Activated naive CD8-positive, alpha-beta T cell treated with anti-CD3 and anti-CD28 coated beads, Interleukin-2, amount 50 U/mL, for 16 hours (primary cell): ENCODE data around the gene CDCA8.
"Not testable (repeated sequence)": the region's sequence is repeated elsewhere in the genome, so short reads cannot be mapped to it uniquely, and the experiment has no call there.

Experiments used
- DNase-seq: peaks from one replicate; pipeline ENCODE4 v3.0.0-alpha.2; 2020; ENCODE audit warnings: low read depth, low spot score

CDCA8 gene

GRCh38 chr1:37734629-37735591, 42.6 kb downstream of the CDCA8 start:
- DNase-seq, result no peak

GRCh38 chr1:37737975-37738374, 45.7 kb downstream of the CDCA8 start:
- DNase-seq, result not testable (repeated sequence)

GRCh38 chr1:37738619-37739018, 46.3 kb downstream of the CDCA8 start:
- DNase-seq, result not testable (repeated sequence)

- DNase-seq, result no peak
Observed at GRCh38 chr1:37739222-37739621, 46.9 kb downstream of the CDCA8 start.

- DNase-seq, result no peak
Observed at GRCh38 chr1:37741130-37741529, 48.8 kb downstream of the CDCA8 start.

- no peak for DNase-seq
Observed at GRCh38 chr1:37741662-37742061, 49.3 kb downstream of the CDCA8 start.

GRCh38 chr1:37746806-37747205, 54.5 kb downstream of the CDCA8 start:
- DNase-seq, result no peak

GRCh38 chr1:37748565-37748964, 56.2 kb downstream of the CDCA8 start:
- no peak for DNase-seq

GRCh38 chr1:37752213-37752582, 59.9 kb downstream of the CDCA8 start:
- DNase-seq, result no peak

- DNase-seq, result no peak
Observed at GRCh38 chr1:37752583-37753471, 60.5 kb downstream of the CDCA8 start.

GRCh38 chr1:37753473-37754321, 61.4 kb downstream of the CDCA8 start:
- no peak for DNase-seq

GRCh38 chr1:37755290-37755689, 63.0 kb downstream of the CDCA8 start:
- DNase-seq, result no peak

GRCh38 chr1:37755951-37756560, 63.7 kb downstream of the CDCA8 start:
- no peak for DNase-seq
